ENCODE measurements around the gene ABCG1. TPM values are rescaled to one million over a fixed set of nuclear protein-coding genes. Genes with fewer than 3 reads are reported as not detected.

Gene ABCG1
- total RNA-seq, 1 donor from 2014 or later, result 1.3 TPM

DNA sequence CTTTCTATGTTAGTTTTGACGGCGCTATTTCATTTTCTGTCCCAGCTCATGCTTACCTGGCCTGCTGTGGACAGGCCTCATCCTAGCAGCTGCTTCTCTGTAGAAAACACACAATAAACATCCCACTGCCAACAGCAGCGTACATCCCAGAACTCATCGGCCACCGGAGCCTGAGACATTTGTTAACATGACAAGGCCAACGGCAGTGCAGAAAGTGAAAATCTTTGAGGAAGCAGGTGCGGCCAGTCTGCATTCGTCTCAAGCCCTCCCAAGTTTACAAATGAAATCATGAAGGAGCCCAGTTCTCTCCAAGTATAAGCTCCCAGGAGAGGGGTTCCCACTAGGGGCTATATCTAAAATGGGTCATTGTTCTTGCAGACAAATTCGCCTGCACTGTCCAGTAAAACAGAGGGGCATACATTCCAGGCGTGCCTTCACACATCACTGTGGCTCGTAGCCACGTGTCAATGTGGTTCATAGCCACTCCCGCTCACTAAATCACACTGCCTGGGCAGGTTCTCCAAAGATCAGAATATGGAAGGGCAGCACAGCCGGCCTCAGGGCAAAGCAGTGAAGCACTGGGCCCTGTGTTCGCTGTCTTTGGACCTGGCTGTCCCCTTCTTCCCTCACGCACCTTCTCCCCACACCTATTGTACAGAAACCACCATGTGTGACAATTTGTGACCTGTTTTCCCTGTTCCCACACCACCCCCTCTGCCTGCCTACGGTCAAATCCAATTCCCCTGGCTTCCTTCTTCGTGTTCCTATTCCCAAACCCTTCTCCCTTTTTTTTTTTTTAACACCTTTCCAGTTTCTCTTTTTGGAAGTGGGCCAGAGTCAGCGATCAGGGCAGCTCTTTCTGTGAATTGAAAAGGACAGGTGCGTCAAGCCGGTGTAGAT lies 27.0 kb upstream of the ABCG1 start:
- Histone ChIP-seq H3K36me3 (ENCODE audit: insufficient read depth, low read length) (no peaks in the 10 kb centered on the region), H3K9me3 (ENCODE audit: insufficient read depth, low read depth, low read length) (no peaks in the 10 kb centered on the region), H3K27me3 (ENCODE audit: insufficient read depth, low read length) (peaks cover 10% of the 10 kb centered on the region), H4K20me1 (ENCODE audit: insufficient read depth, low read length) (no peaks in the 10 kb centered on the region), H3K4me2 (ENCODE audit: low read length) (no peak overlapping the region), H3K79me2 (ENCODE audit: insufficient read depth, low read length) (no peaks in the 10 kb centered on the region), H3K9ac (ENCODE audit: low read length) (no peak overlapping the region), H3K4me3 (ENCODE audit: insufficient read depth, low read depth, low read length) (no peak overlapping the region), H3K27ac (ENCODE audit: low read depth, low read length) (no peak overlapping the region), H2AFZ (ENCODE audit: low read depth, low read length) (no peak overlapping the region), H3K4me1 (ENCODE audit: insufficient read depth, low read length) (no peaks in the 10 kb centered on the region)
- no peak for FAIRE-seq
- TF ChIP-seq, protein P1, sequence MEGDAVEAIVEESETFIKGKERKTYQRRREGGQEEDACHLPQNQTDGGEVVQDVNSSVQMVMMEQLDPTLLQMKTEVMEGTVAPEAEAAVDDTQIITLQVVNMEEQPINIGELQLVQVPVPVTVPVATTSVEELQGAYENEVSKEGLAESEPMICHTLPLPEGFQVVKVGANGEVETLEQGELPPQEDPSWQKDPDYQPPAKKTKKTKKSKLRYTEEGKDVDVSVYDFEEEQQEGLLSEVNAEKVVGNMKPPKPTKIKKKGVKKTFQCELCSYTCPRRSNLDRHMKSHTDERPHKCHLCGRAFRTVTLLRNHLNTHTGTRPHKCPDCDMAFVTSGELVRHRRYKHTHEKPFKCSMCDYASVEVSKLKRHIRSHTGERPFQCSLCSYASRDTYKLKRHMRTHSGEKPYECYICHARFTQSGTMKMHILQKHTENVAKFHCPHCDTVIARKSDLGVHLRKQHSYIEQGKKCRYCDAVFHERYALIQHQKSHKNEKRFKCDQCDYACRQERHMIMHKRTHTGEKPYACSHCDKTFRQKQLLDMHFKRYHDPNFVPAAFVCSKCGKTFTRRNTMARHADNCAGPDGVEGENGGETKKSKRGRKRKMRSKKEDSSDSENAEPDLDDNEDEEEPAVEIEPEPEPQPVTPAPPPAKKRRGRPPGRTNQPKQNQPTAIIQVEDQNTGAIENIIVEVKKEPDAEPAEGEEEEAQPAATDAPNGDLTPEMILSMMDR (IDR thresholded peaks at IDR 0.05; ENCODE audit: insufficient read depth, low read depth, low read length), result no peak
- H3K4me1 Mint-ChIP-seq (ENCODE audit: low read depth, unreplicated experiment), result peaks cover 26% of the 10 kb centered on the region
- no peaks in the 10 kb centered on the region for H3K36me3 Mint-ChIP-seq (ENCODE audit: low read depth, unreplicated experiment)
- peaks cover 35% of the 10 kb centered on the region for H3K27me3 Mint-ChIP-seq (ENCODE audit: low read depth, unreplicated experiment)
- no peaks in the 10 kb centered on the region for H3K9me3 Mint-ChIP-seq (ENCODE audit: unreplicated experiment)
- H3K27ac Mint-ChIP-seq (ENCODE audit: unreplicated experiment), result no peak overlapping the region
- no peak for DNase-seq (ENCODE audit: low read depth)
- peak overlapping the region; percentile 45 for H3K4me3 Mint-ChIP-seq (ENCODE audit: unreplicated experiment)

DNA sequence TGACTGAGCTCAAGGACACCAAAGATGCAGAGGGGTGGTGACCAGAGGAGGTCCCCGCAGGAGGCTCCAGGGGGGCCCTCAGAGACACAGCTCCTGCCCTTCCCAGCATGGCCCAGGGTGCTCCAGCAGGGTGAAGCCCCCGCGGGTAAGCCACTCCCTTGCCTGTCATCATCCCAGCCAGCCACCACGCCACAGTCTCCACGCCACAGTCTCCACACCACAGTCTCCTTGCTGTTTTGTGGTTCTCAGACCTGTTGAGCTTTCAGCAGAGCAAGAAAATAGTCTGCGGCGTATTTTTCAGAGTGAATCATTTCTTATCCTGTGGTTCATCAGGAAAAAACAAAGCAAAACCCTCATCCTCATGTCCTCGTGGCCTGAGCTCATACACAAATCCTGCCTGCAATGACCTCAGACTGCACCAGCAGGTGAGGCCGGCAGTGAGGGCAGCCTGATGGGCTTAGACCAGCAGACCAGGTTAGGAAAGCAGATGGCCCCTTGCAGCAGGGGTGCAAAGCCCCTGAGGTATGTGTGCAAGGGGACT lies 25.7 kb upstream of the ABCG1 start:
- DNase-seq (ENCODE audit: low read depth) (peak; percentile 3), FAIRE-seq (no peak)
- no peak for TF ChIP-seq EZH2 (IDR thresholded peaks at IDR 0.05; ENCODE audit: insufficient read depth, low read length)
- TF ChIP-seq, protein P1 (IDR thresholded peaks at IDR 0.05; ENCODE audit: insufficient read depth, low read depth, low read length), result no peak
- no peaks in the 10 kb centered on the region for H3K4me1 ChIP-seq (ENCODE audit: insufficient read depth, low read length)
- no peaks in the 10 kb centered on the region for H3K36me3 ChIP-seq (ENCODE audit: insufficient read depth, low read length)
- no peak overlapping the region for H3K4me2 ChIP-seq (ENCODE audit: low read length)
- H2AFZ ChIP-seq (ENCODE audit: low read depth, low read length), result no peak overlapping the region
- Mint-ChIP-seq H3K9me3 (ENCODE audit: unreplicated experiment) (no peaks in the 10 kb centered on the region), H3K4me1 (ENCODE audit: low read depth, unreplicated experiment) (peaks cover 21% of the 10 kb centered on the region), H3K27me3 (ENCODE audit: low read depth, unreplicated experiment) (peaks cover 35% of the 10 kb centered on the region), H3K4me3 (ENCODE audit: unreplicated experiment) (peak overlapping the region; percentile 43), H3K27ac (ENCODE audit: unreplicated experiment) (peak overlapping the region; percentile 20), H3K36me3 (ENCODE audit: low read depth, unreplicated experiment) (no peaks in the 10 kb centered on the region)
- H4K20me1 ChIP-seq (ENCODE audit: insufficient read depth, low read length), result no peaks in the 10 kb centered on the region
- H3K4me3 ChIP-seq (ENCODE audit: insufficient read depth, low read depth, low read length), result no peak overlapping the region
- H3K9me3 ChIP-seq (ENCODE audit: insufficient read depth, low read depth, low read length), result no peaks in the 10 kb centered on the region
- peaks cover 10% of the 10 kb centered on the region for H3K27me3 ChIP-seq (ENCODE audit: insufficient read depth, low read length)
- H3K27ac ChIP-seq (ENCODE audit: low read depth, low read length), result no peak overlapping the region
- H3K79me2 ChIP-seq (ENCODE audit: insufficient read depth, low read length), result no peaks in the 10 kb centered on the region
- no peak overlapping the region for H3K9ac ChIP-seq (ENCODE audit: low read length)

DNA sequence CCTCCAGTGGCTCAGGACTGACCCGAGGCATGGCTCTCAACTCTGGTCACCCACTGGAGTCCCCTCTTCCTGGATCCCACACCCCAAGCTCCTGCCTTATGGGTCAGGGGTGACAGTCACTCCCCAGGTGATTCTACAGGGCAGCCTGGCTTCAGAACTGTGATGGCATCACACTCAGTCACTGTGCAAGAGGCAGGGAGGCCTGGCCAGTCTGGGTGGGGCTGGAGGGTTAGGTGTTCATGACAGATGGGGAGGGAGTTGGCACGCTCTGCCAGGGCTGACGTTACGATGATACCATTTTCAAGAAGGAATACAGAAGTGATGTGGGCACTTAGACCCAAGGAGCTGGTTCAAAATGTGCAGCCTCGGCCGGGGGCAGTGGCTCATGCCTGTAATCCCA lies 25.2 kb upstream of the ABCG1 start:
- H3K36me3 Mint-ChIP-seq (ENCODE audit: low read depth, unreplicated experiment), result no peaks in the 10 kb centered on the region
- no peak for FAIRE-seq

More for the DNA sequence above, 25.2 kb upstream of the ABCG1 start:
- H3K27me3 ChIP-seq (ENCODE audit: insufficient read depth, low read length), result peaks cover 10% of the 10 kb centered on the region
- H3K27ac ChIP-seq (ENCODE audit: low read depth, low read length), result no peak overlapping the region
- DNase-seq (ENCODE audit: low read depth), result no peak
- H3K79me2 ChIP-seq (ENCODE audit: insufficient read depth, low read length), result no peaks in the 10 kb centered on the region
- H2AFZ ChIP-seq (ENCODE audit: low read depth, low read length), result no peak overlapping the region
- no peaks in the 10 kb centered on the region for H3K36me3 ChIP-seq (ENCODE audit: insufficient read depth, low read length)
- no peaks in the 10 kb centered on the region for H3K9me3 ChIP-seq (ENCODE audit: insufficient read depth, low read depth, low read length)
- H3K9me3 Mint-ChIP-seq (ENCODE audit: unreplicated experiment), result no peaks in the 10 kb centered on the region
- no peak for TF ChIP-seq EZH2 (IDR thresholded peaks at IDR 0.05; ENCODE audit: insufficient read depth, low read length)
- TF ChIP-seq, protein P1 (IDR thresholded peaks at IDR 0.05; ENCODE audit: insufficient read depth, low read depth, low read length), result no peak
- H3K4me1 Mint-ChIP-seq (ENCODE audit: low read depth, unreplicated experiment), result peaks cover 19% of the 10 kb centered on the region
- no peak overlapping the region for H3K4me2 ChIP-seq (ENCODE audit: low read length)
- peaks cover 35% of the 10 kb centered on the region for H3K27me3 Mint-ChIP-seq (ENCODE audit: low read depth, unreplicated experiment)
- peak overlapping the region; percentile 20 for H3K27ac Mint-ChIP-seq (ENCODE audit: unreplicated experiment)
- no peaks in the 10 kb centered on the region for H3K4me1 ChIP-seq (ENCODE audit: insufficient read depth, low read length)
- no peak overlapping the region for H3K4me3 ChIP-seq (ENCODE audit: insufficient read depth, low read depth, low read length)
- H3K4me3 Mint-ChIP-seq (ENCODE audit: unreplicated experiment), result no peak overlapping the region
- H3K9ac ChIP-seq (ENCODE audit: low read length), result no peak overlapping the region
- H4K20me1 ChIP-seq (ENCODE audit: insufficient read depth, low read length), result no peaks in the 10 kb centered on the region

Measured in astrocyte (in vitro differentiated cells and primary cell).